Muscle layer of colon (tissue), 2 donors: Measurements from ENCODE around the gene KIF26A.

Experiments used
- H3K27ac ChIP-seq: one replicate; pipeline ENCODE4 v1.7.0; 2013; ENCODE audit warnings: low read depth, mild to moderate bottlenecking, low read length, moderate library complexity
- H3K27me3 ChIP-seq, 2 donors: one replicate each; pipeline ENCODE4 v1.7.0; 2013; ENCODE audit warnings: low read length in 2 of 2, mild to moderate bottlenecking in 2 of 2; ENCODE audit not compliant: insufficient read depth in 2 of 2, control insufficient read depth in 1 of 2
- H3K36me3 ChIP-seq: one replicate; pipeline ENCODE4 v1.7.0; 2013; ENCODE audit warnings: mild to moderate bottlenecking, low read length; ENCODE audit not compliant: insufficient read depth
- H3K4me1 ChIP-seq: one replicate; pipeline ENCODE4 v1.7.0; 2013; ENCODE audit warnings: mild to moderate bottlenecking, low read length; ENCODE audit not compliant: insufficient read depth
- H3K4me3 ChIP-seq, 2 donors: one replicate each; pipeline ENCODE4 v1.7.0; 2013; ENCODE audit warnings: low read length in 2 of 2, low read depth in 1 of 2, mild to moderate bottlenecking in 1 of 2, moderate library complexity in 1 of 2
- H3K9ac ChIP-seq: one replicate; pipeline ENCODE4 v1.7.0; 2013; ENCODE audit warnings: low read length
- H3K9me3 ChIP-seq: one replicate; pipeline ENCODE4 v1.7.0; 2013; ENCODE audit warnings: mild to moderate bottlenecking, low read length
- donor health status: abdominal sarcoma.
- donor health status: Adenocarcinoma of cecum.

The KIF26A gene

GRCh38 chr14:104144453-104144790, 6.0 kb downstream of the KIF26A start:
- Histone ChIP-seq H3K27ac (no peak overlapping the region), H3K4me3 (no peak overlapping the region), H3K4me1 (no peaks in the 10 kb centered on the region), H3K27me3 (peaks cover 0 to 9% of the 10 kb centered on the region in 2 donors), H3K36me3 (no peaks in the 10 kb centered on the region), H3K9me3 (no peaks in the 10 kb centered on the region), H3K9ac (no peak overlapping the region)

- no peak overlapping the region for H3K27ac ChIP-seq
- peaks cover under 1% of the 10 kb centered on the region for H3K4me1 ChIP-seq
- no peaks in the 10 kb centered on the region for H3K9me3 ChIP-seq
- no peaks in the 10 kb centered on the region for H3K36me3 ChIP-seq
- H3K27me3 ChIP-seq: peaks cover 0 to 1% of the 10 kb centered on the region in 2 donors
- H3K4me3 ChIP-seq: no peak overlapping the region
- no peak overlapping the region for H3K9ac ChIP-seq
These were observed 6.8 kb downstream of the KIF26A start for GRCh38 chr14:104144911-104145825.

- H3K9ac ChIP-seq: no peak overlapping the region
- H3K9me3 ChIP-seq: no peaks in the 10 kb centered on the region
- H3K27me3 ChIP-seq: no peaks in the 10 kb centered on the region
- no peaks in the 10 kb centered on the region for H3K36me3 ChIP-seq
- no peak overlapping the region for H3K4me3 ChIP-seq
- no peak overlapping the region for H3K27ac ChIP-seq
- peaks cover 6% of the 10 kb centered on the region for H3K4me1 ChIP-seq
These were observed 7.6 kb downstream of the KIF26A start for GRCh38 chr14:104145826-104146601.

- Histone ChIP-seq H3K36me3 (no peaks in the 10 kb centered on the region), H3K9me3 (no peaks in the 10 kb centered on the region), H3K4me3 (no peak overlapping the region), H3K4me1 (peaks cover 6% of the 10 kb centered on the region), H3K27me3 (no peaks in the 10 kb centered on the region), H3K27ac (no peak overlapping the region), H3K9ac (no peak overlapping the region)
These were observed 8.4 kb downstream of the KIF26A start for GRCh38 chr14:104146651-104147345.

GRCh38 chr14:104147346-104148125, 9.1 kb downstream of the KIF26A start:
- Histone ChIP-seq H3K4me1 (peaks cover 6% of the 10 kb centered on the region), H3K4me3 (no peak overlapping the region), H3K36me3 (no peaks in the 10 kb centered on the region), H3K27me3 (no peaks in the 10 kb centered on the region), H3K27ac (no peak overlapping the region), H3K9me3 (no peaks in the 10 kb centered on the region), H3K9ac (no peak overlapping the region)

GRCh38 chr14:104148433-104149277, 10.3 kb downstream of the KIF26A start:
- Histone ChIP-seq H3K9me3 (no peaks in the 10 kb centered on the region), H3K27me3 (no peaks in the 10 kb centered on the region), H3K4me3 (no peak overlapping the region), H3K4me1 (peaks cover 6% of the 10 kb centered on the region), H3K27ac (no peak overlapping the region), H3K9ac (no peak overlapping the region), H3K36me3 (no peaks in the 10 kb centered on the region)

GRCh38 chr14:104149278-104149595, 10.8 kb downstream of the KIF26A start:
- H3K36me3 ChIP-seq: no peaks in the 10 kb centered on the region
- no peak overlapping the region for H3K27ac ChIP-seq
- H3K4me1 ChIP-seq: peaks cover 6% of the 10 kb centered on the region
- H3K9ac ChIP-seq: no peak overlapping the region
- H3K27me3 ChIP-seq: no peaks in the 10 kb centered on the region
- no peaks in the 10 kb centered on the region for H3K9me3 ChIP-seq
- no peak overlapping the region for H3K4me3 ChIP-seq

GRCh38 chr14:104149617-104150135, 11.3 kb downstream of the KIF26A start:
- no peaks in the 10 kb centered on the region for H3K27me3 ChIP-seq
- H3K36me3 ChIP-seq: no peaks in the 10 kb centered on the region
- H3K27ac ChIP-seq: no peak overlapping the region
- H3K9ac ChIP-seq: no peak overlapping the region
- H3K4me1 ChIP-seq: peaks cover 6% of the 10 kb centered on the region
- H3K4me3 ChIP-seq: no peak overlapping the region
- H3K9me3 ChIP-seq: no peaks in the 10 kb centered on the region

GRCh38 chr14:104150136-104151025, 12.0 kb downstream of the KIF26A start:
- Histone ChIP-seq H3K27me3 (no peaks in the 10 kb centered on the region), H3K4me1 (peaks cover 6% of the 10 kb centered on the region), H3K4me3 (no peak overlapping the region), H3K27ac (no peak overlapping the region), H3K9ac (no peak overlapping the region), H3K36me3 (no peaks in the 10 kb centered on the region), H3K9me3 (no peaks in the 10 kb centered on the region)

- no peaks in the 10 kb centered on the region for H3K36me3 ChIP-seq
- H3K27me3 ChIP-seq: no peaks in the 10 kb centered on the region
- no peak overlapping the region for H3K27ac ChIP-seq
- H3K4me1 ChIP-seq: peaks cover 6% of the 10 kb centered on the region
- H3K4me3 ChIP-seq: no peak overlapping the region
- no peak overlapping the region for H3K9ac ChIP-seq
- no peaks in the 10 kb centered on the region for H3K9me3 ChIP-seq
These were observed 12.6 kb downstream of the KIF26A start for GRCh38 chr14:104151026-104151381.
